ENCODE results near the gene STK24.

The STK24 gene

GRCh38 chr13:98486412-98486811 lies 90.5 kb downstream of the STK24 start:
- DNase-seq: no peak

- no peak for DNase-seq
Observed at GRCh38 chr13:98485561-98485960, 91.3 kb downstream of the STK24 start.

GRCh38 chr13:98484289-98485219 lies 92.4 kb downstream of the STK24 start:
- DNase-seq: no peak

GRCh38 chr13:98483601-98484288 lies 93.2 kb downstream of the STK24 start:
- DNase-seq: no peak

- no peak for DNase-seq
Observed at GRCh38 chr13:98482476-98483444, 94.1 kb downstream of the STK24 start.

GRCh38 chr13:98480915-98481877 lies 95.7 kb downstream of the STK24 start:
- DNase-seq: no peak

- DNase-seq: no peak
Observed at GRCh38 chr13:98479496-98480003, 97.4 kb downstream of the STK24 start.

GRCh38 chr13:98478189-98479129 lies 98.4 kb downstream of the STK24 start:
- no peak for DNase-seq

GRCh38 chr13:98476538-98476966 lies 100.4 kb downstream of the STK24 start:
- DNase-seq: no peak

- no peak for DNase-seq
Observed at GRCh38 chr13:98476106-98476505, 100.8 kb downstream of the STK24 start.

GRCh38 chr13:98475522-98475921 lies 101.4 kb downstream of the STK24 start:
- no peak for DNase-seq

GRCh38 chr13:98474761-98475160 lies 102.1 kb downstream of the STK24 start:
- DNase-seq: no peak

GRCh38 chr13:98474292-98474691 lies 102.6 kb downstream of the STK24 start:
- DNase-seq: no peak

- DNase-seq: no peak
Observed at GRCh38 chr13:98473788-98474144, 103.1 kb downstream of the STK24 start.

- no peak for DNase-seq
Observed at GRCh38 chr13:98473135-98473787, 103.6 kb downstream of the STK24 start.

GRCh38 chr13:98471934-98472333 lies 105.0 kb downstream of the STK24 start:
- no peak for DNase-seq

- no peak for DNase-seq
Observed at GRCh38 chr13:98470920-98471319, 106.0 kb downstream of the STK24 start.

- DNase-seq: no peak
Observed at GRCh38 chr13:98468929-98469328, 108.0 kb downstream of the STK24 start.

GRCh38 chr13:98468361-98468760 lies 108.5 kb downstream of the STK24 start:
- DNase-seq: no peak
